Body of pancreas (tissue), 4 donors: ENCODE data around the gene PHKB. TPM values are rescaled to one million over a fixed set of nuclear protein-coding genes. Genes with fewer than 3 reads are reported as not detected.
"Not testable (repeated sequence)": the region's sequence is repeated elsewhere in the genome, so short reads cannot be mapped to it uniquely, and the experiment has no call there.

Source experiments
- ATAC-seq: fragments of 150-250 bp; one replicate; pipeline ENCODE4 v1.9.1; 2016
- DNase-seq, 4 donors: peaks; one replicate each; pipeline ENCODE4 v3.0.0-alpha.2; 2019
- H3K27ac ChIP-seq, 4 donors: fragments of 200-600 bp; sonication (generic); 1 replicate in 3 of 4; 2 replicates in 1 of 4; pipeline versions ENCODE4 v1.5.1 to v1.6.1; 2016 to 2019; ENCODE audit warnings: mild to moderate bottlenecking in 1 of 4, mixed read lengths in 1 of 4, moderate library complexity in 1 of 4
- H3K27me3 ChIP-seq, 2 donors: fragments of 200-600 bp; sonication (generic); one replicate each; pipeline ENCODE4 v1.6.0; 2016; ENCODE audit warnings: mild to moderate bottlenecking in 1 of 2
- H3K36me3 ChIP-seq, 2 donors: fragments of 200-600 bp; sonication (generic); replicated peaks in 1 of 2; 2 replicates each; pipeline ENCODE4 v1.5.1; 2016; ENCODE audit warnings: low read depth in 2 of 2; ENCODE audit not compliant: insufficient read depth in 1 of 2
- H3K4me1 ChIP-seq: fragments of 200-600 bp; sonication (generic); one replicate; pipeline ENCODE4 v1.6.0; 2016
- H3K4me3 ChIP-seq, 2 donors: fragments of 200-600 bp; sonication (generic); 1 replicate in 1 of 2; 2 replicates in 1 of 2; pipeline ENCODE4 v1.5.1; 2016 to 2019
- H3K9me3 ChIP-seq, 3 donors: fragments of 200-600 bp; sonication (generic); 1 replicate in 2 of 3; 2 replicates in 1 of 3; pipeline ENCODE4 v1.5.1; 2016
- POLR2A ChIP-seq, 3 donors: fragments of 450-650 bp; IDR thresholded peaks; one replicate each; pipeline ENCODE4 v1.6.1; 2016; ENCODE audit warnings: antibody characterized with exemption in 3 of 3, mild to moderate bottlenecking in 2 of 3
- WGBS, 2 donors: methylation state at CpG; one replicate each; pipeline ENCODE4 v1.1.5; 2017; 5-methylcytosine and 5-hydroxymethylcytosine counted together
- intact Hi-C: fragments of 100-400 bp; cut with DNase I; formaldehyde crosslinking; loops from one replicate; pipeline ENCODE4 v1.15.1; 2023
- total RNA-seq, 2 donors: library from RNA; depleted of rRNA; stranded (reverse); fragments of >200 nt; gene quantifications; one replicate each; pipeline ENCODE4 v1.1.0, GENCODE V29; 2016
- TF ChIP-seq, protein P1 (sequence below), 7 experiments: fragments of 450-650 bp in 4 of 7; fragments of 200-600 bp in 3 of 7; sonication (generic) in 3 of 7; IDR thresholded peaks; one replicate each; pipeline ENCODE4 v1.5.1; 2016 to 2019; ENCODE audit warnings: antibody characterized with exemption in 7 of 7

The PHKB gene
- total RNA-seq, 2 donors from 2014 or later, result 41.5 to 72.5 TPM

DNA sequence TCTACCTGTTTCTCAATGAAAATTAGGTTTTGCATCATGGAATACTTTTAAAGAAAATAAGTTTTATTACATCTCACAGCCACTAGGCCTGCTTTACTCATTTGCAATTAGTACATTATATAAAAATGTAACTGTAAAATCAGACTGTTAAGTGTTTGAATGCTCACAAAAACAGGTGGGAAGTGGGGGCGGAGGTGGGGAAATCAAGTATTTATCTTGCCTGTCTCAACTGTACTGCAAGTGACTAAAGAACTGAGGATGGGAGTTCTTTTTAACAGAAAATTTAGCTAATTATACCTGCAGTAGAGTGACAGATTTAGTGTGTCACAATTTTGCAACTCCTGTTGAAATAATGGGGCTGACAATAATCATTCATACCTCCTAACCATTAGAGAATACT, 34.3 kb upstream of the PHKB start:
- H3K4me1 ChIP-seq, result no peaks in the 10 kb centered on the region
- DNase-seq, result no peak
- WGBS, 2 donors, result 92% methylated on average over 1 of the region's 1 CpG

DNA sequence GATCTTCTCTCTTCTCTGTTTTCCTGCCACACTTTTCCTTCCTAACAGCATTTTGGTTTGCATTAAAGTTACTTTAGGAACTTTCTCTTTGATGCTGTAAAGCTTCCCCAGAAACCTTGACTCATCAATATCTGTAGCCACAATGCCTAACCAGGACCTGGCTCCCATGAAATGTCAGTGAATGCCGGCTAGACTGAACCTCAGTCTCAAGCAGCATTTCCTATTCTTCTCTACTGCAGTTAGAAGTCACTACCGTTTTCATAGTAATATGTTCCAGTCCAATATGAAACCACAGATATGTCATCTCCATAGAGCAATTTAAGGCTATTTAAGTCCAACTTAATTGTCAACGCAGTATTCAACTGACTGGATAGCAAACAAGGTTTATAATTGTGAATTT, 29.2 kb upstream of the PHKB start:
- DNase-seq (no peak), ATAC-seq (no peak)
- intact Hi-C loops, result no loop called here
- H3K27ac ChIP-seq, result no peak overlapping the region
- H3K27me3 ChIP-seq, result no peaks in the 10 kb centered on the region
- no peaks in the 10 kb centered on the region for H3K9me3 ChIP-seq
- no peaks in the 10 kb centered on the region for H3K4me1 ChIP-seq
- no peaks in the 10 kb centered on the region for H3K36me3 ChIP-seq
- 81 to 94% methylated on average over 3 of the region's 3 CpGs for WGBS, 2 donors
- no peak for TF ChIP-seq POLR2A (IDR thresholded peaks at IDR 0.05)
- TF ChIP-seq, protein P1, sequence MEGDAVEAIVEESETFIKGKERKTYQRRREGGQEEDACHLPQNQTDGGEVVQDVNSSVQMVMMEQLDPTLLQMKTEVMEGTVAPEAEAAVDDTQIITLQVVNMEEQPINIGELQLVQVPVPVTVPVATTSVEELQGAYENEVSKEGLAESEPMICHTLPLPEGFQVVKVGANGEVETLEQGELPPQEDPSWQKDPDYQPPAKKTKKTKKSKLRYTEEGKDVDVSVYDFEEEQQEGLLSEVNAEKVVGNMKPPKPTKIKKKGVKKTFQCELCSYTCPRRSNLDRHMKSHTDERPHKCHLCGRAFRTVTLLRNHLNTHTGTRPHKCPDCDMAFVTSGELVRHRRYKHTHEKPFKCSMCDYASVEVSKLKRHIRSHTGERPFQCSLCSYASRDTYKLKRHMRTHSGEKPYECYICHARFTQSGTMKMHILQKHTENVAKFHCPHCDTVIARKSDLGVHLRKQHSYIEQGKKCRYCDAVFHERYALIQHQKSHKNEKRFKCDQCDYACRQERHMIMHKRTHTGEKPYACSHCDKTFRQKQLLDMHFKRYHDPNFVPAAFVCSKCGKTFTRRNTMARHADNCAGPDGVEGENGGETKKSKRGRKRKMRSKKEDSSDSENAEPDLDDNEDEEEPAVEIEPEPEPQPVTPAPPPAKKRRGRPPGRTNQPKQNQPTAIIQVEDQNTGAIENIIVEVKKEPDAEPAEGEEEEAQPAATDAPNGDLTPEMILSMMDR (IDR thresholded peaks at IDR 0.05), result no peak
- no peak overlapping the region for H3K4me3 ChIP-seq

More for the DNA sequence above, 34.3 kb upstream of the PHKB start:
- no peak for TF ChIP-seq POLR2A (IDR thresholded peaks at IDR 0.05)
- TF ChIP-seq, protein P1 (IDR thresholded peaks at IDR 0.05), result no peak
- H3K27ac ChIP-seq, result no peak overlapping the region
- ATAC-seq, result no peak
- intact Hi-C loops, result no loop called here
- no peak overlapping the region for H3K4me3 ChIP-seq
- peaks cover 0 to 6% of the 10 kb centered on the region in 2 donors for H3K36me3 ChIP-seq
- H3K9me3 ChIP-seq, result no peaks in the 10 kb centered on the region
- H3K27me3 ChIP-seq, result no peaks in the 10 kb centered on the region

DNA sequence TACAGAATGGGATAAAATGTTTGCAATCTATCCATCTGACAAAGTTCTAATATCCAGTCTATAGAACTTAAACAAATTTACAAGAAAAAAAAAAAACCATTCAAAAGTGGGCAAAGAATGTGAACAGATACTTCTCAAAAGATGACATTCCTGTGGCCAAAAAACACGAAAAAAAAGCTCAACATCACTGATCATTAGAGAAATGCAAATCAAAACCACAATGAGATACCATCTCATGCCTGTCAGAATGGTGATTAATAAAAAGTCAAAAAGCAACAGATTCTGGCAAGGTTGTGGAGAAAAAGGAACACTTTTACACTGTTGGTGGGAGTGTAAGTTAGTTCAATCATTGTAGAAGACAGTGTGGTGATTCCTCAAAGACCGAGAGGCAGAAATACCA, 26.9 kb upstream of the PHKB start:
- ATAC-seq, result not testable (repeated sequence)

DNA sequence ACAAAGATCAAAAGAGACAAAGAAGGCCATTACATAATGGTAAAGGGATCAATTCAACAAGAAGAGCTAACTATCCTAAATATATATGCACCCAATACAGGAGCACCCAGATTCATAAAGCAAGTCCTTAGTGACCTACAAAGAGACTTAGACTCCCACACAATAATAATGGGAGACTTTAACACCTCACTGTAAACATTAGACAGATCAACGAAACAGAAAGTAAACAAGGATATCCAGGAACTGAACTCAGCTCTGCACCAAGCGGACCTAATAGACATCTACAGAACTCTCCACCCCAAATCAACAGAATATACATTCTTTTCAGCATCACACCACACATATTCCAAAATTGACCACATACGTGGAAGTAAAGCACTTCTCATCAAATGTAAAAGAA, 21.1 kb upstream of the PHKB start:
- H3K27ac ChIP-seq, DNase-seq: not testable (repeated sequence)

More for the DNA sequence above, 26.9 kb upstream of the PHKB start:
- H3K4me1 ChIP-seq, H3K27me3 ChIP-seq, H3K4me3 ChIP-seq, H3K36me3 ChIP-seq, DNase-seq, intact Hi-C loops, H3K9me3 ChIP-seq, H3K27ac ChIP-seq: not testable (repeated sequence)
- 83 to 93% methylated on average over 2 of the region's 2 CpGs for WGBS, 2 donors

DNA sequence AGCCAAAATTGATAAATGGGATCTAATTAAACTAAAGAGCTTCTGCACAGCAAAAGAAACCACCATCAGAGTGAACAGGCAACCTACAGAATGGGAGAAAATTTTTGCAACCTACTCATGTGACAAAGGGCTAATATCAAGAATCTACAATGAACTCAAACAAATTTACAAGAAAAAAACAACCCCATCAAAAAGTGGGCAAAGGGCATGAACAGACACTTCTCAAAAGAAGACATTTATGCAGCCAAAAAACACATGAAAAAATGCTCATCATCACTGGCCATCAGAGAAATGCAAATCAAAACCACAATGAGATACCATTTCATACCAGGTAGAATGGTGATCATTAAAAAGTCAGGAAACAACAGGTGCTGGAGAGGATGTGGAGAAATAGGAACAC, 18.2 kb upstream of the PHKB start:
- H3K4me1 ChIP-seq, intact Hi-C loops, ATAC-seq, H3K36me3 ChIP-seq, H3K27me3 ChIP-seq, H3K4me3 ChIP-seq, H3K9me3 ChIP-seq, H3K27ac ChIP-seq, DNase-seq: not testable (repeated sequence)

More for the DNA sequence above, 21.1 kb upstream of the PHKB start:
- H3K36me3 ChIP-seq, ATAC-seq, H3K9me3 ChIP-seq, H3K27me3 ChIP-seq, H3K4me3 ChIP-seq, H3K4me1 ChIP-seq, intact Hi-C loops: not testable (repeated sequence)
- WGBS, 2 donors, result 90 to 95% methylated on average over 3 of the region's 3 CpGs

DNA sequence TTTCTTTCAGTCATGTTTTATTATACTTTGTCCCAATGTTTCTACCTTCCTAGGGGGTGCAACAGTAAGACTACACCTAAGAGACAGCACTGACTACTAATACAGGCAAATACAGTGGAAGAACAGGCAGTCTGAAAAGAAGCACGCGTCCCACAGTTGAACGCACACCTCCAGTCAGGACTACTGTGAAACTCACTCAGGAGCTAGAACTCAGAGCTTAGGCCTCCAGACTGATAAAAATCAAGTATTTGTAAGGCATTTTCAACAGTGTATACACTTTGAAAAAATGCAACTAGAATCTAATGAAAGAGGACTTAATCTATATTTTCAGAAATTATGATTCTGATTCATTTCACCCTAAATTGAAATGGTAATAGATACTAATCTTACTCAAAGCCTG, 14.7 kb upstream of the PHKB start:
- intact Hi-C loops, result no loop called here
- no peak for ATAC-seq
- 94 to 98% methylated on average over 3 of the region's 3 CpGs for WGBS, 2 donors

More for the DNA sequence above, 14.7 kb upstream of the PHKB start:
- peaks cover 16% of the 10 kb centered on the region for H3K4me1 ChIP-seq
- no peak for DNase-seq
- H3K4me3 ChIP-seq, result no peak overlapping the region
- H3K27ac ChIP-seq, result no peak overlapping the region
- no peaks in the 10 kb centered on the region for H3K9me3 ChIP-seq
- H3K36me3 ChIP-seq, result no peaks in the 10 kb centered on the region
- H3K27me3 ChIP-seq, result no peaks in the 10 kb centered on the region
- no peak for TF ChIP-seq POLR2A (IDR thresholded peaks at IDR 0.05)
- TF ChIP-seq, protein P1 (IDR thresholded peaks at IDR 0.05), result no peak
